ENCODE results near the gene PSMB10.

The PSMB10 gene

GRCh38 chr16:67957622-67958021 is 21.0 kb upstream of the PSMB10 start:
- Histone ChIP-seq H2AFZ (ENCODE audit: low read length) (no peak overlapping the region), H3K36me3 (ENCODE audit: insufficient read depth, low read length) (no peaks in the 10 kb centered on the region), H3K79me2 (ENCODE audit: insufficient read depth, low read length) (no peaks in the 10 kb centered on the region), H3K4me2 (ENCODE audit: low read depth, low read length, poor library complexity, severe bottlenecking) (no peak overlapping the region), H3K27me3 (ENCODE audit: insufficient read depth, low read length, poor library complexity, severe bottlenecking) (no peaks in the 10 kb centered on the region), H3K9me2 (replicated peaks; ENCODE audit: low read depth, low read length) (no peaks in the 10 kb centered on the region), H3K4me3 (ENCODE audit: low read length, poor library complexity, severe bottlenecking) (no peak overlapping the region), H3K4me1 (ENCODE audit: insufficient read depth, low read length, poor library complexity, severe bottlenecking) (no peaks in the 10 kb centered on the region), H3K9me3 (ENCODE audit: insufficient read depth, low read depth, low read length) (no peaks in the 10 kb centered on the region), H3K9ac (ENCODE audit: low read depth, low read length, poor library complexity, severe bottlenecking) (no peak overlapping the region), H3F3A (ENCODE audit: low read depth) (no peaks in the 10 kb centered on the region), H4K20me1 (ENCODE audit: insufficient read depth, low read length, poor library complexity, severe bottlenecking) (no peaks in the 10 kb centered on the region)
- TF ChIP-seq CTCF (conservative IDR thresholded peaks at IDR 0.05; ENCODE audit: low read length) = no peak
- no peak for TF ChIP-seq EZH2phosphoT487 (IDR thresholded peaks at IDR 0.05; ENCODE audit: borderline replicate concordance)

- H3F3A ChIP-seq (ENCODE audit: low read depth) = no peaks in the 10 kb centered on the region
- no peak overlapping the region for H3K4me3 ChIP-seq (ENCODE audit: low read length, poor library complexity, severe bottlenecking)
- H2AFZ ChIP-seq (ENCODE audit: low read length) = no peak overlapping the region
- H3K27me3 ChIP-seq (ENCODE audit: insufficient read depth, low read length, poor library complexity, severe bottlenecking) = no peaks in the 10 kb centered on the region
- H3K9me3 ChIP-seq (ENCODE audit: insufficient read depth, low read depth, low read length) = no peaks in the 10 kb centered on the region
- no peaks in the 10 kb centered on the region for H3K4me1 ChIP-seq (ENCODE audit: insufficient read depth, low read length, poor library complexity, severe bottlenecking)
- no peak overlapping the region for H3K4me2 ChIP-seq (ENCODE audit: low read depth, low read length, poor library complexity, severe bottlenecking)
- H3K9ac ChIP-seq (ENCODE audit: low read depth, low read length, poor library complexity, severe bottlenecking) = no peak overlapping the region
- no peaks in the 10 kb centered on the region for H3K9me2 ChIP-seq (replicated peaks; ENCODE audit: low read depth, low read length)
- H3K36me3 ChIP-seq (ENCODE audit: insufficient read depth, low read length) = no peaks in the 10 kb centered on the region
- H4K20me1 ChIP-seq (ENCODE audit: insufficient read depth, low read length, poor library complexity, severe bottlenecking) = no peaks in the 10 kb centered on the region
- no peaks in the 10 kb centered on the region for H3K79me2 ChIP-seq (ENCODE audit: insufficient read depth, low read length)
- no peak for TF ChIP-seq EZH2phosphoT487 (IDR thresholded peaks at IDR 0.05; ENCODE audit: borderline replicate concordance)
- TF ChIP-seq CTCF (conservative IDR thresholded peaks at IDR 0.05; ENCODE audit: low read length) = no peak
These were observed 18.0 kb upstream of the PSMB10 start for GRCh38 chr16:67954421-67955196.

GRCh38 chr16:67953641-67954375 is 17.2 kb upstream of the PSMB10 start:
- Histone ChIP-seq H3K79me2 (ENCODE audit: insufficient read depth, low read length) (no peaks in the 10 kb centered on the region), H3K4me3 (ENCODE audit: low read length, poor library complexity, severe bottlenecking) (no peak overlapping the region), H4K20me1 (ENCODE audit: insufficient read depth, low read length, poor library complexity, severe bottlenecking) (no peaks in the 10 kb centered on the region), H3K9ac (ENCODE audit: low read depth, low read length, poor library complexity, severe bottlenecking) (no peak overlapping the region), H3K36me3 (ENCODE audit: insufficient read depth, low read length) (no peaks in the 10 kb centered on the region), H3K9me3 (ENCODE audit: insufficient read depth, low read depth, low read length) (no peaks in the 10 kb centered on the region), H3K27me3 (ENCODE audit: insufficient read depth, low read length, poor library complexity, severe bottlenecking) (no peaks in the 10 kb centered on the region), H3K9me2 (replicated peaks; ENCODE audit: low read depth, low read length) (no peaks in the 10 kb centered on the region), H3K4me2 (ENCODE audit: low read depth, low read length, poor library complexity, severe bottlenecking) (no peak overlapping the region), H3K4me1 (ENCODE audit: insufficient read depth, low read length, poor library complexity, severe bottlenecking) (no peaks in the 10 kb centered on the region), H2AFZ (ENCODE audit: low read length) (no peak overlapping the region), H3F3A (ENCODE audit: low read depth) (no peaks in the 10 kb centered on the region)
- TF ChIP-seq CTCF (conservative IDR thresholded peaks at IDR 0.05; ENCODE audit: low read length) (no peak), EZH2phosphoT487 (IDR thresholded peaks at IDR 0.05; ENCODE audit: borderline replicate concordance) (no peak)

Measured in Loucy (cell line).